ENCODE measurements around the gene PPM1K. TPM values are rescaled to one million over a fixed set of nuclear protein-coding genes. Genes with fewer than 3 reads are reported as not detected.

The PPM1K gene
- total and polyA plus RNA-seq, 9 of the 15 experiments (the other 6 are each of a cell fraction or from before 2014, with no cell fraction given), result 8.2 to 18.0 (median 10.5) TPM

DNA sequence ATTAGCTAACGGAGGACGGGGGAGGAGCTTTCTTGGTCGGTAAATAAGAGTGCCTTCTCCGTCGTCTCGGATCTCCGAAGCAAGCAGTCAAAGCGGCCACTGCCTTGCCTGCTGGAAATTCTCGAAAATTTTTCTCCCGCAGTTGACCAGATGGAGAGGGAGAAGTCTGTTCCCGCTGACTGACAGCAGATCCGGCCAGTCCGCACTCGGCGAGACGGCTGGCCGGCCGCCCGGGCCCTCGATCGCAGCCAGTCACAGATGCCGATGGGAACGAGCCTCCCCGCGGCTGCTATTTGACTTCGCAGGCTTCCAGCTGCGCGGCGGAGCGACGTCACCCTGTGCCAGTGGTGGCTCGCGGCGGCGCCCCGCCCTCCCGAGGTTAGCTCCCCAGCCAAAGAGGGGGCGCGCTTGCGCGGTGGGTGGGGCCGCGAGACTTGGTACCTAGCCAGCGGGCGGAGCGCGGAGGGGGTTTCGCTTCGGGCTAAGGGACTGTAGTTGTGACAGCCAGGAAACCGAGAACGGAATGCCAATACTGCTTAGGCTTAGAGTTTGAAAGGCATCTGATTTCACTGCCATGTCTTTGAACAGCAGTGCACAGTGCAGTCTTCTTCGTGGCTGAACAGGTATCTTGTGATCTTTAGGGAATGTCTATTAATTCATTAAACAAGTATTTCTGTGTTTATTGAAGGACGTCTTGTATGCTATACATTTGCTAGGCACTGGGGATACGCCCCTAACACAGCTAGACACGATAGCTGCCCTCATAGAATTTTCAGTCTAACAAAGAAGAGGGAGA is at the start of gene PPM1K (continued):
- TF ChIP-seq ZBTB8A (IDR thresholded peaks at IDR 0.05; ENCODE audit: partially characterized antibody) (no peak), IRF1 (CRISPR knock-in tag; IDR thresholded peaks at IDR 0.05; ENCODE audit: borderline replicate concordance) (no peak), SAFB (IDR thresholded peaks at IDR 0.05; ENCODE audit: borderline replicate concordance, low read depth, low read length) (no peak), ZNF717 (CRISPR knock-in tag; IDR thresholded peaks at IDR 0.05) (no peak), MTF1 (CRISPR knock-in tag; IDR thresholded peaks at IDR 0.05; ENCODE audit: borderline replicate concordance) (no peak), CBFA2T2 (conservative IDR thresholded peaks at IDR 0.05) (no peak), CGGBP1 (CRISPR knock-in tag; IDR thresholded peaks at IDR 0.05) (no peak), PRMT5 (CRISPR knock-in tag; IDR thresholded peaks at IDR 0.05) (no peak), THRA (IDR thresholded peaks at IDR 0.05) (no peak), ZNF282 (CRISPR knock-in tag; IDR thresholded peaks at IDR 0.05) (no peak), DIDO1 (tag; IDR thresholded peaks at IDR 0.05; ENCODE audit: low read depth) (no peak), ZNF668 (CRISPR knock-in tag; IDR thresholded peaks at IDR 0.05) (no peak), ZBTB7A (IDR thresholded peaks at IDR 0.05; ENCODE audit: borderline replicate concordance, control insufficient read depth, low read depth, low read length) (peak; percentile 72; the same call in 1 of the 2 replicates), RFX1 (IDR thresholded peaks at IDR 0.05) (no peak), FIP1L1 (IDR thresholded peaks at IDR 0.05; ENCODE audit: low read depth, low read length, poor library complexity, severe bottlenecking) (no peak), MTA2 (IDR thresholded peaks at IDR 0.05; ENCODE audit: low read depth) (no peak), ZNF3 (CRISPR knock-in tag; IDR thresholded peaks at IDR 0.05) (no peak), NCOA1 (IDR thresholded peaks at IDR 0.05; ENCODE audit: low read depth) (no peak), EHMT2 (IDR thresholded peaks at IDR 0.05) (no peak), ILK (tag; IDR thresholded peaks at IDR 0.05; ENCODE audit: borderline replicate concordance, low read depth) (no peak), ELK1 (CRISPR knock-in tag; IDR thresholded peaks at IDR 0.05) (no peak), SPI1 (IDR thresholded peaks at IDR 0.05; ENCODE audit: borderline replicate concordance, low read depth, low read length) (no peak), IFI16 (CRISPR knock-in tag; IDR thresholded peaks at IDR 0.05) (no peak)
- TF ChIP-seq, protein P1, sequence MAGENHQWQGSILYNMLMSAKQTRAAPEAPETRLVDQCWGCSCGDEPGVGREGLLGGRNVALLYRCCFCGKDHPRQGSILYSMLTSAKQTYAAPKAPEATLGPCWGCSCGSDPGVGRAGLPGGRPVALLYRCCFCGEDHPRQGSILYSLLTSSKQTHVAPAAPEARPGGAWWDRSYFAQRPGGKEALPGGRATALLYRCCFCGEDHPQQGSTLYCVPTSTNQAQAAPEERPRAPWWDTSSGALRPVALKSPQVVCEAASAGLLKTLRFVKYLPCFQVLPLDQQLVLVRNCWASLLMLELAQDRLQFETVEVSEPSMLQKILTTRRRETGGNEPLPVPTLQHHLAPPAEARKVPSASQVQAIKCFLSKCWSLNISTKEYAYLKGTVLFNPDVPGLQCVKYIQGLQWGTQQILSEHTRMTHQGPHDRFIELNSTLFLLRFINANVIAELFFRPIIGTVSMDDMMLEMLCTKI (IDR thresholded peaks at IDR 0.05; ENCODE audit: partially characterized antibody), result no peak
- TF ChIP-seq, protein P2, sequence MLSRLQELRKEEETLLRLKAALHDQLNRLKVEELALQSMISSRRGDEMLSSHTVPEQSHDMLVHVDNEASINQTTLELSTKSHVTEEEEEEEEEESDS (CRISPR knock-in tag; IDR thresholded peaks at IDR 0.05), result no peak
